NCI-H2029 (cell line): Measurements from ENCODE around the gene TRDN.
"Not testable (repeated sequence)": the region's sequence is repeated elsewhere in the genome, so short reads cannot be mapped to it uniquely, and the experiment has no call there.

ENCODE experiments used
- DNase-seq: peaks from one replicate; lab custom pipeline; 2025; lab: John Stamatoyannopoulos, UW

Gene TRDN

DNA sequence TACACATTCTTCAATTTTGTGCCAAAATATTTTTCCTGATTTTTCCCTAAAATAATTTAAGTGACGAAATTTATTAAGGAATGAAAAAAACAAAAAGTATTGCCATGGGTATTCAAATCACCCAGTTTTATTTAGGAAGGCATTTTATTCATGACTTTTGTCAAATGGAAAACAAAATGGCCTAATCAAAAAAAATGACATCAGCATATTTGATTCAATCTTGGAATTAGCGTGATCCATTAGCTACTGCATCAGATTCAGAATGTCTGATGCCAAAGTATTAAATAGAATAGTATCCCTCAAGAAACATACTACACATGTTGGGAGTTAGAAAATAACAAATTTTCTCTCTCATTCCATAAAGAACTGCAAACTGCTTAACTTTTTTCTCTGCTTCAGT lies 129.2 kb downstream of the TRDN start:
- DNase-seq, result no peak

DNA sequence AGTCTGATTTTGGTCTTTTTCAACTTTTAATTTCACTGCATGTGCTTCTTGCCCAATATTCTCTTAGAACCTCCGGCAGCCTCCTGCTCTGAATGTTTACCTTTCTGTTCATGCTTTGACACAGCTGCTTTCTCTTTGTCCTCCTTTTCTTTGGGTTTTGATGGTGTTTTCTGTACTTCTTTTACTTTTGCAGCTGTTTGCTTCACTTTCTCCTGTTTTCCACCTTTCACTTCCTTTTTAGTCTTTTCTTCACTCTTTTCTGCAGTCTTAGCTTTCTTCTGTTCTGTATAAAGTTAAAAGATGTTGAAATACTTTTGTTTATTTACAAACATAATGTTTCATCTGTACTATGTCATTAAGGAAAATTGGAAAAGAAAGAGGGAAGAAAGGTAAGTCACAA lies 133.1 kb downstream of the TRDN start:
- no peak for DNase-seq

DNA sequence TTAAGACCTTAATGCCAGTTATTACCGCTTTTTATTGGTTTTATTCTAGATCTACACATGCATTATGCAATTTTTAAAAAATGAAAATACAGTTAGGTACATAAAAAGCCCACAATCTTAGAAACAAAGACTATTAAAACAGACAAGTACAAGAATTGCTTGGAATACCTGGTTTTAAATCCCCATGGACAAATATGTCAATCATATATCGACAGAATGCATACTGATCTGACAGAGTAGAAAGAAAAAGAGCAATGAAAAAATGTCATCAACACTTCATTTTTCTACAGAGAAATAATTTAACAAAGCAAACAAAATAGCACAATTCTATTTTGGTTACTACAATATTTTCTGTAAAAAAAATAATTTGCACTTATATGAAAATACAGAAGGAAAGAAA lies 139.7 kb downstream of the TRDN start:
- DNase-seq, result no peak

DNA sequence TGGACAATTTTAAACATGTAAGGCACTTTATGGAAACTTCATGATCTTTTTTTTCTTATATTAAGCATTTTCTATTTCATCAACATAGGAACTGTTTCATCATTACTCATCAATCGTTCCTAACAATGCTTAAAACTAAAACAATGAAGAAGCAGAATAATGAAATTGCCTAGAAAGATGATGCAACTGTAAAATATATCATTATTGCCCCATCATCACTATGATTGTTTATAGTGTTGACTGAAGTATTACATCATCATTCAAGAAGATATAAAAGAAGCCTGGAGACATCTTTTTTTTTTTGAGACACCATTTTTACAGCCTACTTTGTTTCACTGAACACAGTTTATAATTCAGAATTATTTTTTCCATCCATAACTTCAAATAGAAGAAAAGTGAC lies 147.2 kb downstream of the TRDN start:
- DNase-seq, result no peak

DNA sequence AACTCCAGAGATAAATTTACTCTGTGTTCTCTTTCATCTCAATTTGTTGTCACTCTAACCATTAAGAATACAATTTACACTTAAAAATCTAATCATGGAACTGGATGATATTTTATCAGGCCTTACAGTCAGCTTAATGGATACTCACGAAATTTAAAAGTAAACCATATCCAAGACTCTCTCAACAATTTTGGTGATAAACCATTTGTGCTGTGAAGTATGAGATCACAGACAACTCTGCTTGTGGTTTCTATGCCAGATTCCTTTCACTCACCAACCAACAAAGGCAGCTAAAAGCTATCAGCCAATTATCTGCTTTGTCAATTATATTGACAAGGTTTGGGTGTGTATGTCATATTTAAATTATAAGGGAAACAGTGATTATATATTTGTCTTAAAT lies 155.8 kb downstream of the TRDN start:
- no peak for DNase-seq

DNA sequence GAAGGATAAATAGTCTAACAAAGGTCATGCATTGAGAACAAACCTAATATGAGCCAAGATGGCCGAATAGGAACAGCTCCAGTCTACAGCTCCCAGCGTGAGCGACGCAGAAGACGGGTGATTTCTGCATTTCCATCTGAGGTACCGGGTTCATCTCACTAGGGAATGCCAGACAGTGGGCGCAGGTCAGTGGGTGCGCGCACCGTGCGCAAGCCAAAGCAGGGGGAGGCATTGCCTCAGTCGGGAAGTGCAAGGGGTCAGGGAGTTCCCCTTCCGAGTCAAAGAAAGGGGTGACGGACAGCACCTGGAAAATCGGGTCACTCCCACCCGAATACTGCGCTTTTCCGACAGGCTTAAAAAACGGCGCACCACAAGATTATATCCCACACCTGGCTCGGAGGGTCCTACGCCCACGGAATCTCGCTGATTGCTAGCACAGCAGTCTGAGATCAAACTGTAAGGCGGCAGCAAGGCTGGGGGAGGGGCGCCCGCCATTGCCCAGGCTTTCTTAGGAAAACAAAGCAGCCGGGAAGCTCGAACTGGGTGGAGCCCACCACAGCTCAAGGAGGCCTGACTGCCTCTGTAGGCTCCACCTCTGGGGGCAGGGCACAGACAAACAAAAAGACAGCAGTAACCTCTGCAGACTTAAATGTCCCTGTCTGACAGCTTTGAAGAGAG lies 164.6 kb downstream of the TRDN start:
- DNase-seq, result not testable (repeated sequence)

DNA sequence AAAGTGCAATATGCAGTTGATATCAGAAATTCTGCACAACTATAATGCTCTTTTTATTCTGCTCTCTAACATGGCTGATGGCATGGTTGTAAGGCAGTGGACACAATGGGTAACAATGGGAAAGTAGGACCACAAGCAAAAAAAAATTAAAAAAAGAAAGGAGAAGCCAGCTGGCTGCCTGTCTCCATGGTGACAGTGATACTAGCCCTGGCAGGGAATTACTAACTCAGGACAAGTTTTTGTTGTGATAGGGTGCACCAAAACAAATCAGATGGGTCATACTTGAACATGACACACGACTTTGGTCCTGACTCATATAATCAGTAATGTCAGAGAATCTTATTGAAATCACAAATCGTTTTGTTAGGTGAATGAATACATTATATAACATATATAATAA lies 169.4 kb downstream of the TRDN start:
- no peak for DNase-seq

DNA sequence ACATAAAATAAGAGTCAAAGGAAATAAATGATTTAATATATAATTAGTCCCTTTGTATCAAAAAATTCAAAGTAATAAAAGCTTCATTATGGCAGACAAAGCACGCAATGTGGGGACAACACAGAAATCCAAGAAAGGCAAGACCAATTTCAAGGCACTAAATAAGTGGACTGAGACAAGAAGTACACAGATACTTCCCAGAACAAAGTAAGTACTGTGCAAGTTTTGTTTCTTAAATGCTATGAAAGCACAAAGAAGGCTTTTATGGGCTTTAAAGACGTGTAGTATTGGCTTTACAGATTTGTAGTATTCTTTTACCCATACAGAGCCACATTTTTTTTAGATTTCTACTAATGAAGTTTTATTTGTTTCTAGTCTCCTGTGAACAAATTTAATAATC lies 174.6 kb downstream of the TRDN start:
- no peak for DNase-seq

DNA sequence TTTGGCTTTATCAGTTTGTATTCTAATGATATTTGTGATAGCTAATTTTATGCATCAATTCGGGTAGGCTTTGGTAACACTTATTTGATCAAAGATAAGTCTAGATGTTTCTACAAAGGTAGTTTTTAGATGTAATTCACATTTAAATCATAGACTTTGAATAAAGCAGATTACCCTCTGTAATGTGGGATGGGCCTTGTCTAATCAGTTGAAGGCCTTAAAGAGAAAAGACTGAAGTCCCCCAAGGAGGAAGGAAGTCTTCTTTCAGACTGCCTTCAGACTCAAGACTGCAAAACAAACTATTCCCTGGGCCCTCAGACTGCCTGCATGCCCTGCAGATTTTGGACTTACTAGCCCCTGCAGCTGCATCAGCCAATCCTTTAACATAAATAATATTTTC lies 178.5 kb downstream of the TRDN start:
- no peak for DNase-seq

DNA sequence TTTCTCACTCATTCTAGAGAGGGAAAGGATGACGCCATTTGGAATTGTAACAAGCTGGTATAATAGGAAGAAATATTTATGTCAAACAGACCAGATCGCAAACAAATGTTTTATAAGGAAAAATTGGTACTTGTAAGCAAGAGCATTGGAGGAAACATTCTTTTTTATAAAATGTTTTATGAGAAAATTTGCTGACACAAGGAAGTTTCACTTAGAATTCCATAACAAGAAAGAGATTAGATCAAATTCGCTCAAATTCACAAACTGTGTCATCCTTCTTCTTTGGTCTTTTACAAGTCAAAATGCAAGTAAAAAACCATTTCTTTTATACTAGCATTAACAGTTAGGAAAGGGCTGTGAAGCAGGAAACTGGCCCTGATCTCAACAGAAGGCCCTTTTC lies 179.9 kb downstream of the TRDN start:
- DNase-seq, result no peak

DNA sequence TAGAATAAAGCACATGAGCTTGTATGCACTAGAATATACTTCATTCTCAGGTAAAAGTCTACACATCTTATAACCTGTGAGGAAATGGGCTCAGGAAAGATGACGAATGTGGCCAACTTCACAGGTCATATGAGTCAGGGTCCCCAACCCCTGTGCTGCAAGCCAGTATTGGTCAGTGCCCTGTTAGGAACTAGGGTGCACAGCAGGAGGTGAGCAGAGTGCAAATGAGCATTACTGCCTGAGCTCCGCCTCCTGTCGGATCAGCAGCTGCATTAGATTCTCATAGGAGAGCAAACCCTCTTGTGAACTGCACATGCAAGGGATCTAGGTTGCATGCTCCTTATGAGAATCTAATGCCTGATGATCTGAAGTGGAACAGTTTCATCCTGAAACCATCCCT lies 182.3 kb downstream of the TRDN start:
- no peak for DNase-seq

DNA sequence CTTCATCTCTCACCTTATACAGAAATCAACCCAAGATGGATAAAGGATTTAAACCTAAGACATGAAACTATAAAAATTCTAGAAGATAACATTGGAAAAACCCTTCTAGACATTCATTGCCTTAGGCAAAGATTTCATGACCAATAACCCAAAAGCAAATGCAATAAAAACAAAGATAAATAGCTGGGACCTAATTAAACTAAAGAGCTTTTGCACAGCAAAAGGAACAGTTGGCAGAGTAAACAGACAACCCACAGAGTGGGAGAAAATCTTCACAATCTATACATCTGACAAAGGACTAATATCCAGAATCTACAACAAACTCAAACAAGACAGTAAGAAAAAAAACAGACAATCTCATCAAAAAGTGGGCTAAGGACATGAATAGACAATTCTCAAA lies 183.7 kb downstream of the TRDN start:
- DNase-seq, result not testable (repeated sequence)

DNA sequence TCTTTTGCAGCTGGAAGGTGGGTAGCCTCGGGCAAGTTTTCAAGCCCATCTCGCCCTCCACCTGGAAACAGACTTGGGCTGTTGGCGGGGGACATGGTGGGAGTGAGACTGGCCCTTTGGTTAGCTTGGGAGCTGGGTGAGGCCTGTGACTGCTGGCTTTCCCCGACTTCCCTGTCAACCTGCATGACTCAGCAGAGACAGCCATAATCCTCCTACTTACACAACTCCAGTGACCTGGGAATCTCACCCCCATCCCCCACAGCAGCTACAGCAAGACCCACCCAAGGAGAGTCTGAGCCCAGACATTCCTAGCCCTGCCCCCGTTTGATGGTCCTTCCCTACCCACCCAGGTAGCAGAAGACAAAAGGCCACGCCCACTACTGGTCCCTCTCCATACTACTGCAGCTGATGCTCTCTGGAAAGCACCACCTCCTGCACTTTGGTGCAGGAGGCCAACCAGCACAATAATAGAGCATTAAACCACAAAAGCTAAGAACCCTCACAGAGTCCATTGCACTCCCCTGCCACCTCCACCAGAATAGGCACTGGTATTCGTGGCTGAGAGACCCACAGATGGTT lies 188.4 kb downstream of the TRDN start:
- no peak for DNase-seq

DNA sequence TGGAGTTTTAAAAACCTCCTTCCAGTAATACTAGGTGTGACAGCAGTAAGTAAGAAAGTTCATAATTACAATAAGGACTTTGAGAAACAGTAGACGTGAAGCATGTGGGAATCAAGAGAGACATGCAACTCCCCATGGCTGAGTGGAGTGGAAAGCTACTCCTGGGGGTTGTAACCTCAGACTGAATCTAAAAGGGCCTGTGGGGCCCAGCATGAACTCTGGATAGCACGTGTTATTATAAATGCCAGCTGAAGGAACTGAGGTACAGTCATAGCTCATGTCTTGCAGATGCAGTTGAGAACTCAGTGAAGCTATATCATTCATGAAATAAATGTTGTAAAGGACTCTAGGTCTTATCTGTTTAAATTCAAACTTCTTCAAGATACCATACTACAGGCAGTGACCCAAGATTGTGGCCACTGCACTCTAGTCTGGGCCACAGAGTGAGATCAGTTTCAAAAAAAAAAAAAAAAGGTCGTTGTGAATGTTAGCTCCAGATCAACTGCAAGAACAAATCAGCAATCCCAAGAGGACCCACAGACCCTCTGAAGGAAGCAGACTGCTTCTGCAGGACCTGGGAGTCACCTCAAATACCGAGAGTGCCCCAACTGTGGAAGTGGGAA lies 189.3 kb downstream of the TRDN start:
- DNase-seq, result no peak

DNA sequence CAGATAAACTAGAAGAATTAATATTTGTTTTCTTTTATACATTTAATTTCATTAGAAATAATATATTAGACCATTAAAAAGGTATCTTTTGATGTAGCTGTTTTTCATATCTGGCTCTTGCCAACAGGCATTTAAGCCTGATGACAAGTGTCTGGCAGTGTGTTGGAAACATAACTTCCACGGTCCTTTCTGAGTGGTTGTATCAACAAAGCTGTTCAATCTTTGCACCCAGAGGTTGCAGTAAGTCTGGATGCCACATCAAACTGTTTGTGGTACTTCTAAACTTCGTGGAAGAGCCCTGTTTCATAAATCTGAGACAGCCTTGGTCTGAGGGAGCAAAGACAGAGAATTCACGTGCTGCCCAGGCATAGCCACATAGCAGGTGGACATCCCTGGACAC lies 197.4 kb downstream of the TRDN start:
- DNase-seq, result no peak

DNA sequence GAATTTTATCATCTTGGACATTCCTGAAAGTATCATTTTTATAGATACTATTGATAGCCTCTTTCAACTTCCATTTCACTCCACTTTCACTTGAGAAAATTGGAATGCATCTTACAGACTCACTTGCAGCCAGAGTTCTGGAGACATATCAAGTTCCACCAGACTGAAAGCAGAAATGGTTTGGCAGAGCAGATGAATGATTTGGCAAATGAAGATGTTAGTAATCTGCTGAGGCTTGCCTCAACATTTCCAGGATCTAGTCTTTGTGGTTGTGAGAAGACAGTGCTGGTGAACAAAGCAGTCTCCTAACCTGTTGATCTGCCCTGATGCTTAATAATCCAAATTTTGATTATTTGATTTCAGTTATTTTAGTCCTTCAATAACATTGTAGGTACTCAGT lies 202.6 kb downstream of the TRDN start:
- no peak for DNase-seq

DNA sequence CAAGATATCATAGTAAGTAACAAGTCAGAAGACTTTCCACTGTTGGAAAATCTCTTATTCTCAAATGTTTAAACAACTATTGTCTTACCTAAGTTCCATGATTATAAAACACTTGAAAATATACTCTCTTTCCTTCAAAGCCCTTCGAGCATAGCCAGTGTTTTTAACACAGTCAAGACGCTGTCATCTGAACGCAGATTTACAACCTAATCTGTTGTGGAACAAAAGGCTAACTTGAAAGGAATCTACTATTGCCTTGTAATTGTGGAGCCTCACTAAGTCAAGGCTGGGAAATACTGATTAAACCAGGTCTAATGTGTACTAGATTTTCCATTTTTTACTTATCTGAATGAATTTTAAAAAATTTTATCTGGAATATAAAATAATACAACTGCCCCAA lies 205.8 kb downstream of the TRDN start:
- DNase-seq, result no peak

DNA sequence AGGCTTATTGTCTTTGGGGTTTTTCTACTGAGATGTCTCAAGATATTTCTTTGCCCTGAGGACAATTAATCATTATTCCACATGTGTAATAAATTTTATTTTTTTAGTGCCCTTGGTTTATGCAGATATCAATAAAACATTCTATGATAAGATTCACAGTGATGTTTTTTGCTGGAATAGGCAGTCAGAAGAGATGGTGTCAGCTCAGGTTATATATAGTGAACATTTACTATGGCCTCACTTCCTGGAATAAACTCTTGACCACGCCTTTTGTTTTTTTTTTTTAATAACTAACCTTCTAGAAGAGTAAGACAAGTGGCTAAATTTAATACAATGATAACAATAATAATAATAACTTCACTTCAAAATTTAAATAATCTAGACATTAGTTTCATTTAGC lies 209.7 kb downstream of the TRDN start:
- DNase-seq, result no peak

DNA sequence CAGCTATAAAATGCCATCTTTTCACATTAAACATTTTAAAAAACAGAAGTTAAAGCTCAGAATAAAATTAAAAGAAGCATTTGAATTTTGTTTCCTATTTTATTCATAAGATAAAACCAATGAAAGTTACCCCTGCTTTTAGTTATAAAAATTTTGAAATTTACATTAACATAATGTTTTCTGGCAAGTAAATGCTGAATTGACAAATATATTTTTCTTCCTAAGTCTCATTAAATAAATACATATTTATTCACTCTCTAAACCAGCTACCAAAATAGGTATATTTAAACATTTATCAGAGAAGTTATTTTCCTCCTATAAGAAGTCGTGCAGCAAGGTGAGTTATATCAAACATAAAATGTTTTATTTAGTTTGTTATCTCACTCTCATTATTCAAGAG lies 213.6 kb downstream of the TRDN start:
- no peak for DNase-seq

DNA sequence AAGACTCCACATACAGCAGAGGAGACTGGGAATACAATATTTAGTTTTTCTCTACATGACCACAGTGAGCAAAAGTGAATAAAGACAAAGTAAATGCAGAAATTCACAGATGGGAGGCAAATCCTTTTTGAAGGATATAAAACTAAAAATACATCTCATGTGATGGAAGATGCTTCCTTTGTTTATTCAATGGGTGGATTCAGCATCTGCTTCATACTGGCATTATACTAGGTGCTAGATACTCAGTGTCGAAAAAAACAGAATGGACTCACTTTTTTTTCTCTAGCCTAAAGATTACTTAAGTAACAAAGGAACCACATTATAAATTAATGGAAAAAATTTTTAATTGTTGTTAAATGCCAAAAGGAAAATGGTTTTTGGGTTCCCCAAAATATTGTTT lies 216.2 kb downstream of the TRDN start:
- DNase-seq, result no peak

DNA sequence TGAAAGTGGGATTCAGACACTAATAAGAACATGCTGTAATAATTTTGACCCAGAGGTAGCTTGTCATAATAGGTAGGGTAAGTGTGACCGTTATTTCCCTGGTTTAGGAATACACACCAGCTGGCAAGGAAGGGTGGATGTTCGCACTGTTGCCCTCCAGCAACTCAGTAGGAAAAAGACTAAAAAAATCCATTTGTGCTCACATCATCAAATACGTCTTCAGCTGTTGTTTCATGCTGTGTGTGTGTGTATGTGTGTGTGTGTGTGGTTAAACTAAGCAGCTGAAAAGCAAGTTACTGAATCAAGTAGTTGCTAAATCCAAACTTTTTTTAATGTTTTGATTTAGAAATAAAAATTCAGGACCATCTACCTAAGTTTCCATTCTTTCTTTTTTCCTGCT lies 218.7 kb downstream of the TRDN start:
- no peak for DNase-seq

DNA sequence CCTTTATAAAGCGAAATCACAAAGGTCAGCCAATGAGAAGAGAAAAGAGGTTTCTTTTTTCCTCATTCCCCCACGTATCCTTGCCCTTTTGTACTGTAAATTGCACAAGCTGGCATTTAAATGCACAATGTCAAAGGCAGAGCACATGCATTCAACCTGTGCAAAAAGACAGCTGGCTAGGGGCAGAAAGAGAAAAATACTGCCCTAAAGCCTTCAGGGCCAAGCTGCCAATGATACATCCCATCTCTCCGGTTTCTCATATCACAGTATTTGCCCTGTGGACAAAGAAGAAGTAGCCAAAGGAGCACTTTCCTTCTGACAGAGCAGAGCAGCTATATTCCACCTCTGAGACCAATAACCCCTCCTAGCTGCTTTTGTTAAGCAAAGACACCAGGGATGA lies 219.2 kb downstream of the TRDN start:
- no peak for DNase-seq

DNA sequence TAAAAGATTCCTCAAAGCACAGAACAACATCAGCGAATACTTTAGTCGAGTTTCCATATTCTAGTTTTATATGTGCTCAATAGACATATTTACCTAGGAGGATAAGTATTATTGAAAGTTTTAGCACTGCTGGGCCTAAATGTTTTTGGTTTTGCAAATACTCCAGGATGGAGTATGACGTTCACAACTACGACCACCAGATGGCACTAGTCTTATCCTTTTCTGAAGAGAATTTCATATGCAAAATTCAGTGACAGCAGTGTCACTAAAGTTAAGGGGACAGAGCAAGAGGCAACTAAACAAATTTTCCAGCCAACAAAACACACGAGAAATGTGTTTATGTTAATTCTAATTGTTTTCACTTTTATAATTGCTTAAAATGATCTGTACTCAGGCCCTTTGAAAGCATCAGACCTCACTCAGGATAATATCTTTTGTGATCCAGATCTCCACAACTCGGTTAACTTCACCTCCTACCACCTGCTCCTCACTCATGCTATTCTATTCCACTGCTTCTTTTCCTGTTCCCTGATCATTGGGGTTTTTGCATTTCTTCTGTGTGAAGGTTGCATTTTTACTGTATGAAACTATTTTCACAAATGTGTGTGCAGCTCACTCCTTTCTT lies 220.8 kb downstream of the TRDN start:
- peak; percentile 82 for DNase-seq

DNA sequence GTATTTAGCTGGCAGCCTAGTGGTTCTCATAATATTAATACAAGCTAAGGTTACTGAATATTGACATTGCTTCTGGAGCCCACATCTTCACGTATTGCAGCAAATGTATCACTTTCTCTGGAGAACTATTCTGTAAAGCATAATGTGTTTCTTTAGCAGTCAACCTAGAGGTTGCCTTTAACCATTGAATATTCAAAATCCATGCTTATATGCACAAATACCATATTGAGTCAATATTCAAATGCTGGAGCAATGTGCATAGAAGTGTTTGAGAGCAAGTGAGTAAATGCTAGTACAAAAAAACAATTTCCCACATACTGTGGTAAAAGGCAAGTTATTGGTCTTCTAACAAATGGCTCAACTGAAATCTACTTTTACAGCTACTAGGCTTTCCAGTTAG lies 231.8 kb downstream of the TRDN start:
- DNase-seq, result no peak
